ENCODE measurements around the gene METTL5.

METTL5 gene

GRCh38 chr2:169778446-169778845 is 46.3 kb downstream of the METTL5 start:
- no peak for DNase-seq

- DNase-seq = no peak
Observed at GRCh38 chr2:169776252-169776761, 48.4 kb downstream of the METTL5 start.

- no peak for DNase-seq
Observed at GRCh38 chr2:169775765-169776164, 48.9 kb downstream of the METTL5 start.

GRCh38 chr2:169775354-169775753 is 49.4 kb downstream of the METTL5 start:
- DNase-seq = no peak

- no peak for DNase-seq
Observed at GRCh38 chr2:169772651-169773050, 52.1 kb downstream of the METTL5 start.

GRCh38 chr2:169771612-169772011 is 53.1 kb downstream of the METTL5 start:
- DNase-seq = no peak

GRCh38 chr2:169771021-169771420 is 53.7 kb downstream of the METTL5 start:
- no peak for DNase-seq

GRCh38 chr2:169768262-169768995 is 56.3 kb downstream of the METTL5 start:
- no peak for DNase-seq

- no peak for DNase-seq
Observed at GRCh38 chr2:169767243-169767888, 57.3 kb downstream of the METTL5 start.

- no peak for DNase-seq
Observed at GRCh38 chr2:169765523-169765922, 59.2 kb downstream of the METTL5 start.

- no peak for DNase-seq
Observed at GRCh38 chr2:169761970-169762292, 62.8 kb downstream of the METTL5 start.

Measured in NCI-H1930 (cell line).